Mesendoderm (in vitro differentiated cells): Measurements from ENCODE around the gene FAM110A.

Experiments
- DNase-seq: peaks from one replicate; pipeline ENCODE4 v3.0.0; 2013
- H2AK5ac ChIP-seq: 2 replicates; pipeline ENCODE4 v1.6.1; 2013; ENCODE audit warnings: low read length, inconsistent platforms
- H2BK120ac ChIP-seq: 2 replicates; pipeline ENCODE4 v1.6.1; 2013; ENCODE audit warnings: low read depth, mild to moderate bottlenecking, low read length, moderate library complexity, mixed read lengths
- H2BK15ac ChIP-seq: replicated peaks from 2 replicates; pipeline ENCODE4 v1.6.1; 2013; ENCODE audit warnings: low read depth, mild to moderate bottlenecking, moderate library complexity
- H2BK5ac ChIP-seq: 2 replicates; pipeline ENCODE4 v1.6.1; 2013; ENCODE audit warnings: low read length, inconsistent platforms
- H3K18ac ChIP-seq: 2 replicates; pipeline ENCODE4 v1.6.1; 2013; ENCODE audit warnings: mild to moderate bottlenecking, low read length, mixed read lengths
- H3K23ac ChIP-seq: one replicate; pipeline ENCODE4 v1.6.1; 2013; ENCODE audit warnings: low read length
- H3K27ac ChIP-seq: 2 replicates; pipeline ENCODE4 v1.5.1; 2013; ENCODE audit warnings: low read depth, mild to moderate bottlenecking, inconsistent platforms, low read length, moderate library complexity
- H3K27me3 ChIP-seq: 2 replicates; pipeline ENCODE4 v1.6.1; 2013; ENCODE audit warnings: low read length, control low read depth, mild to moderate bottlenecking, inconsistent platforms; ENCODE audit not compliant: insufficient read depth, poor library complexity
- H3K36me3 ChIP-seq: 2 replicates; pipeline ENCODE4 v1.6.1; 2013; ENCODE audit warnings: low read length, inconsistent platforms; ENCODE audit not compliant: control insufficient read depth, insufficient read depth
- H3K4ac ChIP-seq: one replicate; pipeline ENCODE4 v1.6.1; 2013; ENCODE audit warnings: low read depth, mild to moderate bottlenecking, low read length, moderate library complexity
- H3K4me1 ChIP-seq: 2 replicates; pipeline ENCODE4 v1.6.1; 2013; ENCODE audit warnings: low read depth, low read length, inconsistent platforms; ENCODE audit not compliant: control insufficient read depth
- H3K4me2 ChIP-seq: 2 replicates; pipeline ENCODE4 v1.6.1; 2013; ENCODE audit warnings: low read length
- H3K4me3 ChIP-seq: 2 replicates; pipeline ENCODE4 v1.5.1; 2013; ENCODE audit warnings: mild to moderate bottlenecking, low read length
- H3K56ac ChIP-seq: one replicate; pipeline ENCODE4 v1.6.1; 2013; ENCODE audit warnings: low read length
- H3K79me1 ChIP-seq: 2 replicates; pipeline ENCODE4 v1.6.1; 2013; ENCODE audit warnings: low read length, inconsistent platforms
- H3K79me2 ChIP-seq: 2 replicates; pipeline ENCODE4 v1.6.1; 2013; ENCODE audit warnings: mild to moderate bottlenecking, low read length; ENCODE audit not compliant: control insufficient read depth, insufficient read depth
- H3K9ac ChIP-seq: 2 replicates; pipeline ENCODE4 v1.6.1; 2013; ENCODE audit warnings: low read length, inconsistent platforms
- H4K5ac ChIP-seq: one replicate; pipeline ENCODE4 v1.6.1; 2013; ENCODE audit warnings: low read length
- H4K8ac ChIP-seq: one replicate; pipeline ENCODE4 v1.6.1; 2013; ENCODE audit warnings: low read depth, mild to moderate bottlenecking, control low read depth, low read length, moderate library complexity
- WGBS: extraction: QIAGEN DNeasy Blood & Tissue Kit; methylation state at CpG from one replicate; pipeline ENCODE4 v1.1.7; 2013; ENCODE audit warnings: low lambda C conversion rate, missing lambda C conversion rate; ENCODE audit not compliant: insufficient coverage; ENCODE audit errors: extremely low coverage; 5-methylcytosine and 5-hydroxymethylcytosine counted together

FAM110A gene

GRCh38 chr20:860891-861290, 27.4 kb downstream of the FAM110A start:
- no peak overlapping the region for H3K9ac ChIP-seq
- no peaks in the 10 kb centered on the region for H3K36me3 ChIP-seq
- H2BK5ac ChIP-seq: no peak overlapping the region
- H3K79me2 ChIP-seq: no peaks in the 10 kb centered on the region
- H3K23ac ChIP-seq: no peak overlapping the region
- no peaks in the 10 kb centered on the region for H3K79me1 ChIP-seq
- H3K18ac ChIP-seq: no peak overlapping the region
- H3K4ac ChIP-seq: no peak overlapping the region
- no CpG with 5 or more reads among the region's 2 CpGs for WGBS
- no peak overlapping the region for H3K4me3 ChIP-seq
- DNase-seq: no peak
- H3K56ac ChIP-seq: no peak overlapping the region
- no peak overlapping the region for H2BK120ac ChIP-seq
- no peaks in the 10 kb centered on the region for H3K27me3 ChIP-seq
- H2BK15ac ChIP-seq: no peak overlapping the region
- H2AK5ac ChIP-seq: no peak overlapping the region
- no peaks in the 10 kb centered on the region for H3K4me1 ChIP-seq
- H4K8ac ChIP-seq: no peak overlapping the region
- no peak overlapping the region for H3K4me2 ChIP-seq
- no peak overlapping the region for H4K5ac ChIP-seq
- no peak overlapping the region for H3K27ac ChIP-seq

DNA sequence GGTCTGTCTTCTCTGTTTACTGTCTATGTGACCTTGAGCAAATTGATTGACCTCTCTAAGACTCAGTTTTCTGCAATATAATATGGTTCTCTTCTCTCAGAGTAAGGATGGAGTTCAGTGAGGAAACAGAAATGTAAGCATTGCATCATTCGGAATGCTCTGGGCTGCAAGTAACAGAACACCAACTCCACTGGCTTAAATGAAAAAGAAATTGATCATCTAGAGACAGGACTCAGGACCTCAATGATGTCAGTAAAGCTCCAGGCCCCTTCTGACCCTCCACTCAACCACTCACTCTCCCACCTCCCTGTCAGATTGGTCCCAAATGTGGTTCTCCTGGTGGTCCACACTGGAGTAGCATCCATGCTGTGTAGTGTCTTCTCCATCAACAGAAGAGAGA, 31.9 kb downstream of the FAM110A start:
- Histone ChIP-seq H4K8ac (no peak overlapping the region), H3K23ac (no peak overlapping the region), H3K27ac (no peak overlapping the region), H3K4me2 (no peak overlapping the region), H2BK5ac (no peak overlapping the region), H3K4me1 (no peaks in the 10 kb centered on the region), H2BK120ac (no peak overlapping the region), H3K4ac (no peak overlapping the region), H3K9ac (no peak overlapping the region), H3K18ac (no peak overlapping the region), H3K27me3 (no peaks in the 10 kb centered on the region), H4K5ac (no peak overlapping the region), H2AK5ac (no peak overlapping the region), H3K36me3 (no peaks in the 10 kb centered on the region), H3K56ac (no peak overlapping the region), H3K4me3 (no peak overlapping the region), H3K79me2 (no peaks in the 10 kb centered on the region), H3K79me1 (no peaks in the 10 kb centered on the region), H2BK15ac (no peak overlapping the region)
- no CpG with 5 or more reads among the region's 1 CpG for WGBS
- DNase-seq: no peak

DNA sequence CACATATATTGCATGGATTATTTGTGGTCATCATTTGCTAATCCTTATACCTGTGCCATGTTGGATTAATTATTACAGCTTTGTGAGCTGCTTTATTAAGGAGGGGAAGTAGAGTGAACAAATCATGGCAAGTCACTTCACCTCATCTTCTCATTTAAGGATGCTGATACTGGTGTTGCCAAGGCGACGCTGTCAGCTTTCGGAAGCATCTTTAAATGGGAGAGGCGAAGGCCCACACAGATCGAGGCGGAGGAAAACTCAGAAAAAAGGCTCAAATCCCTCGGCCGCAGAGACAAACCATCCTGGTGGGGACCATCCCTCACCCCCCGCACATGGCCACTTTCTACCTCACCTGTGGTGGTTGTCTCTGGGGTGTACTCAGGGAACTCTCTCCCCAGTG, 34.8 kb downstream of the FAM110A start:
- H2BK5ac ChIP-seq: no peak overlapping the region
- no peak overlapping the region for H3K23ac ChIP-seq
- no peak for DNase-seq
- H3K4me3 ChIP-seq: no peak overlapping the region
- no peak overlapping the region for H3K4ac ChIP-seq
- H4K5ac ChIP-seq: no peak overlapping the region
- no peak overlapping the region for H2AK5ac ChIP-seq
- no peak overlapping the region for H3K9ac ChIP-seq
- WGBS: no CpG with 5 or more reads among the region's 9 CpGs
- H3K79me2 ChIP-seq: no peaks in the 10 kb centered on the region
- H3K27ac ChIP-seq: no peak overlapping the region
- no peak overlapping the region for H3K56ac ChIP-seq
- H3K18ac ChIP-seq: no peak overlapping the region
- H4K8ac ChIP-seq: no peak overlapping the region
- H2BK120ac ChIP-seq: no peak overlapping the region
- no peak overlapping the region for H3K4me2 ChIP-seq
- no peaks in the 10 kb centered on the region for H3K79me1 ChIP-seq
- H3K4me1 ChIP-seq: no peaks in the 10 kb centered on the region
- H3K36me3 ChIP-seq: no peaks in the 10 kb centered on the region
- H2BK15ac ChIP-seq: no peak overlapping the region
- H3K27me3 ChIP-seq: no peaks in the 10 kb centered on the region

GRCh38 chr20:869606-870005, 36.1 kb downstream of the FAM110A start:
- Histone ChIP-seq H4K8ac (no peak overlapping the region), H3K56ac (no peak overlapping the region), H2BK15ac (no peak overlapping the region), H2BK120ac (no peak overlapping the region), H3K36me3 (no peaks in the 10 kb centered on the region), H3K4me2 (no peak overlapping the region), H3K18ac (no peak overlapping the region), H2AK5ac (no peak overlapping the region), H3K4me3 (no peak overlapping the region), H4K5ac (no peak overlapping the region), H3K27ac (no peak overlapping the region), H3K27me3 (no peaks in the 10 kb centered on the region), H2BK5ac (no peak overlapping the region), H3K79me2 (no peaks in the 10 kb centered on the region), H3K4me1 (no peaks in the 10 kb centered on the region), H3K79me1 (no peaks in the 10 kb centered on the region), H3K4ac (no peak overlapping the region), H3K23ac (no peak overlapping the region), H3K9ac (no peak overlapping the region)
- DNase-seq: no peak
- WGBS: no CpG with 5 or more reads among the region's 5 CpGs

DNA sequence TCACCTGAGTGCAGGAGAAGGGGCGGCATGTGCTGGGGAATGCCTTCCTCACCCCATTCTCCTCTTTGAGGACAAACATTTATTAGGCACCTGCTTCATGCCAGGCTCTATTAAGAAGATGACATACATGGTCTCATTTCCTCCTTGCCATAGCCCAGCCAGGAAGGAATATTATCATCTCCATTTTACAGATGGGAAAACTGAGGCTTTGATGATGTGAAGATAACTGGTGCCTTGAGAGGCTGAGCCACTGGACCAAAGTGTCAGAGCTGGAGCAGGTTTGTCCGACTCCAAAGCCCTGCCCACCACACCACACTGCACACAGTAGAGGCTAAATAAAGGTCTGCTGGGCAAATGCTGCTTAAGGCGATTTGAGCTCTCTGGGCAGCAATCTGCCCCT, 37.2 kb downstream of the FAM110A start:
- no peaks in the 10 kb centered on the region for H3K79me1 ChIP-seq
- no peak overlapping the region for H3K56ac ChIP-seq
- no peak overlapping the region for H3K27ac ChIP-seq
- no peaks in the 10 kb centered on the region for H3K4me1 ChIP-seq
- no peak overlapping the region for H3K18ac ChIP-seq
- no peak overlapping the region for H2BK5ac ChIP-seq
- WGBS: no CpG with 5 or more reads among the region's 3 CpGs
- H4K5ac ChIP-seq: no peak overlapping the region
- H2BK120ac ChIP-seq: no peak overlapping the region
- no peak overlapping the region for H3K9ac ChIP-seq
- no peaks in the 10 kb centered on the region for H3K79me2 ChIP-seq
- H3K36me3 ChIP-seq: no peaks in the 10 kb centered on the region
- H3K23ac ChIP-seq: no peak overlapping the region
- no peak for DNase-seq
- no peaks in the 10 kb centered on the region for H3K27me3 ChIP-seq
- no peak overlapping the region for H3K4me3 ChIP-seq
- no peak overlapping the region for H2BK15ac ChIP-seq
- no peak overlapping the region for H3K4me2 ChIP-seq
- no peak overlapping the region for H2AK5ac ChIP-seq
- H3K4ac ChIP-seq: no peak overlapping the region
- no peak overlapping the region for H4K8ac ChIP-seq

- Histone ChIP-seq H3K79me1 (no peaks in the 10 kb centered on the region), H4K8ac (no peak overlapping the region), H3K79me2 (no peaks in the 10 kb centered on the region), H3K4me3 (no peak overlapping the region), H3K4ac (no peak overlapping the region), H3K36me3 (no peaks in the 10 kb centered on the region), H2BK120ac (no peak overlapping the region), H3K27ac (no peak overlapping the region), H2BK15ac (no peak overlapping the region), H2BK5ac (no peak overlapping the region), H4K5ac (no peak overlapping the region), H3K4me2 (no peak overlapping the region), H3K27me3 (no peaks in the 10 kb centered on the region), H2AK5ac (no peak overlapping the region), H3K23ac (no peak overlapping the region), H3K9ac (no peak overlapping the region), H3K4me1 (no peaks in the 10 kb centered on the region), H3K56ac (no peak overlapping the region), H3K18ac (no peak overlapping the region)
- no peak for DNase-seq
These were observed 37.9 kb downstream of the FAM110A start for GRCh38 chr20:871436-871835.
